Measurements from ENCODE around the gene TMPRSS7.
"Not testable (repeated sequence)": the region's sequence is repeated elsewhere in the genome, so short reads cannot be mapped to it uniquely, and the experiment has no call there.

TMPRSS7 gene

DNA sequence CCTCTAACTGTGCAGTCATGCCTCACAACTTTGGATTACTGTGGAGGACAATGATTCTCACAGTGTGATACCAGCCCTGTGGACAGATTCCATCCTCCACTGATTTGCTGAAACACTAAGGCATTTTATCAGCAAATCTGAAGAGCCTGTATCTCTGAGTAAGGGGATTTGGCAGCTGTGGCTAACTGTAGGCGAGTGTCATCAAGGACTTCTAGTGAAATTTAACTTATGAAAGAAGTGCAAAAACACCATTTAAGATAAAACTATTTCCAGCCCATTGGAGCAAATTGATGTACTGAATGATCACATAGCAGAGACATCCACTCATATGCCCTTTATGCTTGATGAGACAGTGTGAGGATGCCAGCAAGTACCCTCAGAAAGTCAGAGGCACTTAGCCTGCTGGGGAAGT lies 13.9 kb upstream of the TMPRSS7 start:
- TF ChIP-seq, protein P1, sequence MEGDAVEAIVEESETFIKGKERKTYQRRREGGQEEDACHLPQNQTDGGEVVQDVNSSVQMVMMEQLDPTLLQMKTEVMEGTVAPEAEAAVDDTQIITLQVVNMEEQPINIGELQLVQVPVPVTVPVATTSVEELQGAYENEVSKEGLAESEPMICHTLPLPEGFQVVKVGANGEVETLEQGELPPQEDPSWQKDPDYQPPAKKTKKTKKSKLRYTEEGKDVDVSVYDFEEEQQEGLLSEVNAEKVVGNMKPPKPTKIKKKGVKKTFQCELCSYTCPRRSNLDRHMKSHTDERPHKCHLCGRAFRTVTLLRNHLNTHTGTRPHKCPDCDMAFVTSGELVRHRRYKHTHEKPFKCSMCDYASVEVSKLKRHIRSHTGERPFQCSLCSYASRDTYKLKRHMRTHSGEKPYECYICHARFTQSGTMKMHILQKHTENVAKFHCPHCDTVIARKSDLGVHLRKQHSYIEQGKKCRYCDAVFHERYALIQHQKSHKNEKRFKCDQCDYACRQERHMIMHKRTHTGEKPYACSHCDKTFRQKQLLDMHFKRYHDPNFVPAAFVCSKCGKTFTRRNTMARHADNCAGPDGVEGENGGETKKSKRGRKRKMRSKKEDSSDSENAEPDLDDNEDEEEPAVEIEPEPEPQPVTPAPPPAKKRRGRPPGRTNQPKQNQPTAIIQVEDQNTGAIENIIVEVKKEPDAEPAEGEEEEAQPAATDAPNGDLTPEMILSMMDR (conservative IDR thresholded peaks at IDR 0.05; ENCODE audit: low read depth, low read length) = no peak
- H3K4me3 ChIP-seq (ENCODE audit: low read length) = no peak overlapping the region
- no peak for DNase-seq (ENCODE audit: low read depth)

DNA sequence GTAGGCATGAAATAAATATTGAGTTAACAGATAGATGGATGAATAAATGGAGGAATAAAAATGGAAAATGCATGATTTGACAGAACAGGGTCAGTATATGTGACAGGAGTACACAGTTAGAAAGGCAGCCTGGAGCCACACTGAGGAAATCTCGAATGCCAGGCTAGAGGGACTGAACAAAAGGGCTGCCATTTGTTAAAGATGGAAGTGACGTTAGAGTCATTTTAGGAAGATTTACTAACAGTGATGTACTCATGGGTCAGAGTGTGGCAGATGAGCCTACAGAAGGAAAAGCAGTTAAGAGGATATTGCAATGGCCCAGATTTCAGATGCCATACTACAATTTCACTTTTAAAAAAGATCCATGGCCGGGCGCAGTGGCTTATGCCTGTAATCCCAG lies 7.4 kb upstream of the TMPRSS7 start:
- no peak for DNase-seq (ENCODE audit: low read depth)
- H3K4me3 ChIP-seq (ENCODE audit: low read length) = no peak overlapping the region
- TF ChIP-seq, protein P1 (conservative IDR thresholded peaks at IDR 0.05; ENCODE audit: low read depth, low read length) = no peak

DNA sequence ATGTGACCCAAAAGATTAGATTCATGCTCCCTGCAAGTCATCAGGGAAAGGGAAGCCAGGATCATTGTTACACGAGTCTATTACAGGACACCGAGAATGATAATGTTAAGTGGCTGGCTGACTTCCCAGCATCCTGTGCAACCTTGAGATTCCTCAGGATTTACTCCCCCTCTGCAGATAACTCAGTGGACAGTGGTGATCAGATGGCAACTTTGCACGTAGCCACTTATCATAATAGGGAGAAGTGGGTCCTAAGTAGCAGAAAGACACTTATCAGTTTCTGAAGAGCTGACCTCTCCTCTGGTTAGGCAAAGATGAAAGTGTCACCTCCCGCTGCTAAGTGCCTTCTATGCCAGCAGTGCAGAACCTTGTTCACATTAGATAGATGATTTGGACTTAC lies 6.7 kb upstream of the TMPRSS7 start:
- TF ChIP-seq, protein P1 (conservative IDR thresholded peaks at IDR 0.05; ENCODE audit: low read depth, low read length) = no peak
- no peak for DNase-seq (ENCODE audit: low read depth)
- H3K4me3 ChIP-seq (ENCODE audit: low read length) = no peak overlapping the region

DNA sequence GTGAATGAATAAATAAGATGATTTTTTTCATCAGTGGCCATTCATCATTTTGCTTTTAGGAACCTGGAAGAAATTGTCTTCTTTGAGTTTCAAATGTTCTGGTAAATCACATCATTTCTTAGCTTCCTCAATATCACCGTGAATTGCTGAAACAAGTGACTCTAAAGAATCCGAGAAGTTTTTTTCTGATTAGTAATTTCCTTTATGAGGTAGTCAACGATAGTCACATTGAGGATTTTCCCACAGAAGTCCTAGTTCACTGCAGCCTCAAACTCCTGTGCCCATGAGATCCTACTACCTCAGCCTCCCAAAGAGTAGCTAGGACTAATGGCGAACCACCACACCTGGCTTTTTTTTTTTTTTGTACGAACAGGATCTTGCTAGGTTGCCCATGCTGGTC lies 3.6 kb upstream of the TMPRSS7 start:
- H3K4me3 ChIP-seq (ENCODE audit: low read length) = no peak overlapping the region
- TF ChIP-seq, protein P1 (conservative IDR thresholded peaks at IDR 0.05; ENCODE audit: low read depth, low read length) = no peak
- DNase-seq (ENCODE audit: low read depth) = no peak

DNA sequence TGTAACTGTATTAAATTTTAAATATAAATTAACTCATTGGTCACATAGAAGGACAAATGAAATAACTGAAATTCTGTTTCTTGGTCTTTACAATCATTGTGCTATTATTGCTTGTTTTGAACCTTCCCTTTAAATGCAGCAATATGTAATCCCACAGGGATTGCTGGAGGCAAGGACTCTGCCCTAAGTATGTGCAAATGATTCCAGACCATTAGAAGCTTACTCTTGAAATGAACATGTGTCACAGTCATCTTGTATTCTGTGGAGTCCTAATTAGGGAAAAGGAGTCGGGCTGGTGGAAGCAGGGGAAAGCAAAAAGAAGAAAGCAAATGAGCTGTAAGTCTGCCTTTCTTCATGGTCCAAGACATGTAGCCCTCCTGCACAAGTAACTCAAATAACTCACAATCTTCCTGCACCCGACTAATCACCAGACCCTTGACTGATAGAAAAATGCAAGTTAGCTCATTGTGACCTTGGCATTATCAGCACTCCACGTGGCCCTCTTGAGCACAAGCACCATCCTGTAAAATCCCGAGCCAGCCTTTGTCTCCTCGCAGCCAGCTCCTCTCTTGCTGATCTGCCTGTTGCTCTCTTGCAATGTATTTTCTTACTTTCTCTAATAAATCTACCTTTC lies 2.3 kb upstream of the TMPRSS7 start:
- TF ChIP-seq, protein P1 (conservative IDR thresholded peaks at IDR 0.05; ENCODE audit: low read depth, low read length) = no peak

DNA sequence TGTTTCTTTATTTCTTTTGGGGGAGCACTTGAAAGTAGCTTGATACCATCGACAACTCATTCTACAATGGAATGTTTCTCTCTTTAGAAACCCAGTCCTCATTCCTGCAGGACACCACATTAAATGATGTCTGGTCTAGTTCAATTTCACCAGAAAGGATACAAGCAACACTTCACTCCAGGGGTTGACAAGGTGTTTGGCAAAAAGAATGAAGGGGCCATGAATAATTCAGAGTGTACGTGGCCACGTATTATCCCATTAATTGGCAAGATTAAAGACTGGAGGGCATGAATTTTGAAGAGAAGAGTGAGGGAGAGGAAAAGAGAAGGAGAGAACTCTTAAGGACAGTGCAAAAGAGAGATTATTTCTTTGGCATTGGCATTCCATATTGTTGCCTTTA lies 705 bp downstream of the TMPRSS7 start:
- H3K4me3 ChIP-seq (ENCODE audit: low read length) = no peak overlapping the region
- DNase-seq (ENCODE audit: low read depth) = no peak
- TF ChIP-seq, protein P1 (conservative IDR thresholded peaks at IDR 0.05; ENCODE audit: low read depth, low read length) = no peak

More for the DNA sequence above, 2.3 kb upstream of the TMPRSS7 start:
- no peak overlapping the region for H3K4me3 ChIP-seq (ENCODE audit: low read length)
- DNase-seq (ENCODE audit: low read depth) = no peak

DNA sequence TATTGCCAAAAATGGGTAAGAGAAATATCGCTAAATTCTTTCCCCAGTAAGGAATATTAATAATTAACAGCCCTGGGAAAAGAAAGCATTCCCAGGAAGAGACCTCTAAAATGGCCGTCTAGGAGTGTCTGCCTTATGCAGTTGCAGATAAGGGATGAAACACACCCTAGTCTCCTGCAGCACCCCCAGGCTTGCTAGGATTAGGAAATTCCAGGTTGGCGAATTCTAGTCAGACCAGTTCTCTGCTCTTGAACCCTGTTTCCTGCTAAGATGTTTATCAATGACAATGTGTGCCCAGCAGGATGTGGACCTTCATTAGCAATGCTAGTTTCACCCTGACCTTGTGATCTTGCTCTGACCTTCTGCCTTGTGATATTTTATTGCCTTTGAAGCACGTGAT lies 2.7 kb downstream of the TMPRSS7 start:
- not testable (repeated sequence) for H3K4me3 ChIP-seq (ENCODE audit: low read length); DNase-seq (ENCODE audit: low read depth)
